HG02588 (cell line): Measurements from ENCODE around the gene CRADD.
"Not testable (repeated sequence)": the region's sequence is repeated elsewhere in the genome, so short reads cannot be mapped to it uniquely, and the experiment has no call there.

Source experiments
- ATAC-seq: cut with Tn5 transposase; IDR thresholded peaks from one replicate; pipeline ENCODE4 v1.9.1; 2021; ENCODE audit warnings: mild to moderate bottlenecking, moderate library complexity; ENCODE audit not compliant: unreplicated experiment

Gene CRADD

GRCh38 chr12:93705237-93705636 is 28.1 kb downstream of the CRADD start:
- ATAC-seq = no peak

GRCh38 chr12:93706387-93706786 is 29.2 kb downstream of the CRADD start:
- no peak for ATAC-seq

GRCh38 chr12:93706824-93707223 is 29.6 kb downstream of the CRADD start:
- ATAC-seq = no peak

- ATAC-seq = no peak
Observed at GRCh38 chr12:93707836-93708235, 30.7 kb downstream of the CRADD start.

GRCh38 chr12:93708952-93709351 is 31.8 kb downstream of the CRADD start:
- ATAC-seq = no peak

- ATAC-seq = no peak
Observed at GRCh38 chr12:93709386-93709785, 32.2 kb downstream of the CRADD start.

- ATAC-seq = no peak
Observed at GRCh38 chr12:93710574-93710926, 33.4 kb downstream of the CRADD start.

- ATAC-seq = not testable (repeated sequence)
Observed at GRCh38 chr12:93711502-93711901, 34.3 kb downstream of the CRADD start.

GRCh38 chr12:93712200-93712599 is 35.0 kb downstream of the CRADD start:
- ATAC-seq = no peak

- no peak for ATAC-seq
Observed at GRCh38 chr12:93713060-93713459, 35.9 kb downstream of the CRADD start.

GRCh38 chr12:93713800-93714199 is 36.6 kb downstream of the CRADD start:
- no peak for ATAC-seq

GRCh38 chr12:93714382-93714781 is 37.2 kb downstream of the CRADD start:
- ATAC-seq = no peak

GRCh38 chr12:93719710-93720109 is 42.5 kb downstream of the CRADD start:
- no peak for ATAC-seq

GRCh38 chr12:93720559-93720958 is 43.4 kb downstream of the CRADD start:
- no peak for ATAC-seq

GRCh38 chr12:93722179-93722578 is 45.0 kb downstream of the CRADD start:
- no peak for ATAC-seq

GRCh38 chr12:93722835-93723567 is 45.8 kb downstream of the CRADD start:
- ATAC-seq = no peak

GRCh38 chr12:93723568-93723930 is 46.4 kb downstream of the CRADD start:
- no peak for ATAC-seq

GRCh38 chr12:93725531-93725930 is 48.4 kb downstream of the CRADD start:
- no peak for ATAC-seq

- no peak for ATAC-seq
Observed at GRCh38 chr12:93727195-93727811, 50.1 kb downstream of the CRADD start.

GRCh38 chr12:93727911-93728310 is 50.7 kb downstream of the CRADD start:
- no peak for ATAC-seq

GRCh38 chr12:93729934-93730333 is 52.8 kb downstream of the CRADD start:
- ATAC-seq = no peak

- no peak for ATAC-seq
Observed at GRCh38 chr12:93733358-93733757, 56.2 kb downstream of the CRADD start.

GRCh38 chr12:93733928-93734327 is 56.8 kb downstream of the CRADD start:
- ATAC-seq = no peak
